Measurements from ENCODE around the gene MYO9B. TPM values are rescaled to one million over a fixed set of nuclear protein-coding genes. Genes with fewer than 3 reads are reported as not detected.

The MYO9B gene
- total and polyA plus RNA-seq, 9 of the 15 experiments (the other 6 are each of a cell fraction or from before 2014, with no cell fraction given): 2.4 to 77.6 (median 23.0) TPM

DNA sequence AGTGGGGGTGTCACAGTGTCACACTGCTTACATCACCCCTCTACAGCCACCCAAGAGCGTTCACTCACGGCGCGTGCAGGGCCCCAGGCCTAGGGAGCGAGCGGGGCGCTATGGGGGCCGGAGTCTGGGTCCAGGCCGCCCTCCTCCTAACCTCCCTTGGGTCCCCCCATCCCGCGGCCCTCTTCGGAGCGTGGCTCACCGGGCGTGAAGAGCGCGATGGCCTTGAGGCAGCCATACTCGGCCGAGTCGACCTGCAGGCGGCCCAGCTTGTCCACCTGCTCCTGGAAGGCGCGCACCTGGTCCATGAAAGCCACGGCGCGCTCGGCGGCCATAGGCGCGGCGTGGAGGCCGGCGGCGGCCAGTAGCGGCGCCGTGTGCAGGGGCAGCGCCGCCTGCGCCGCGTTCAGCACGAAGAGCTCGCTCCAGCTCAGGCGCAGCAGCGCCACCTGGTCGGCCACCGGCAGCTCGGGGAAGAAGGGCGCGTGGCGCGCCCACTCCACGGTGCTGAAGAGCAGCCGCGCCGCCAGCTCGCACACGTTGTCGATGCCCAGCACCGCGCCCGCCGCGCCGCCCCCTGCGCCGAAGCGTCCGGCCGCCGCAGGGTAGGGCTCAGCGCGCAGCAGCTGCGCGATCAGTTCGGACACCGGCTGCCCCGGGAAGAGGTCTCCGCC lies 159.9 kb downstream of the MYO9B start (continued):
- TF ChIP-seq, protein P1, sequence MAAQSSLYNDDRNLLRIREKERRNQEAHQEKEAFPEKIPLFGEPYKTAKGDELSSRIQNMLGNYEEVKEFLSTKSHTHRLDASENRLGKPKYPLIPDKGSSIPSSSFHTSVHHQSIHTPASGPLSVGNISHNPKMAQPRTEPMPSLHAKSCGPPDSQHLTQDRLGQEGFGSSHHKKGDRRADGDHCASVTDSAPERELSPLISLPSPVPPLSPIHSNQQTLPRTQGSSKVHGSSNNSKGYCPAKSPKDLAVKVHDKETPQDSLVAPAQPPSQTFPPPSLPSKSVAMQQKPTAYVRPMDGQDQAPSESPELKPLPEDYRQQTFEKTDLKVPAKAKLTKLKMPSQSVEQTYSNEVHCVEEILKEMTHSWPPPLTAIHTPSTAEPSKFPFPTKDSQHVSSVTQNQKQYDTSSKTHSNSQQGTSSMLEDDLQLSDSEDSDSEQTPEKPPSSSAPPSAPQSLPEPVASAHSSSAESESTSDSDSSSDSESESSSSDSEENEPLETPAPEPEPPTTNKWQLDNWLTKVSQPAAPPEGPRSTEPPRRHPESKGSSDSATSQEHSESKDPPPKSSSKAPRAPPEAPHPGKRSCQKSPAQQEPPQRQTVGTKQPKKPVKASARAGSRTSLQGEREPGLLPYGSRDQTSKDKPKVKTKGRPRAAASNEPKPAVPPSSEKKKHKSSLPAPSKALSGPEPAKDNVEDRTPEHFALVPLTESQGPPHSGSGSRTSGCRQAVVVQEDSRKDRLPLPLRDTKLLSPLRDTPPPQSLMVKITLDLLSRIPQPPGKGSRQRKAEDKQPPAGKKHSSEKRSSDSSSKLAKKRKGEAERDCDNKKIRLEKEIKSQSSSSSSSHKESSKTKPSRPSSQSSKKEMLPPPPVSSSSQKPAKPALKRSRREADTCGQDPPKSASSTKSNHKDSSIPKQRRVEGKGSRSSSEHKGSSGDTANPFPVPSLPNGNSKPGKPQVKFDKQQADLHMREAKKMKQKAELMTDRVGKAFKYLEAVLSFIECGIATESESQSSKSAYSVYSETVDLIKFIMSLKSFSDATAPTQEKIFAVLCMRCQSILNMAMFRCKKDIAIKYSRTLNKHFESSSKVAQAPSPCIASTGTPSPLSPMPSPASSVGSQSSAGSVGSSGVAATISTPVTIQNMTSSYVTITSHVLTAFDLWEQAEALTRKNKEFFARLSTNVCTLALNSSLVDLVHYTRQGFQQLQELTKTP (IDR thresholded peaks at IDR 0.05; ENCODE audit: low read depth in 1 of 2, partially characterized antibody in 2 of 2): no peak
- no peak for TF ChIP-seq SAFB2 (IDR thresholded peaks at IDR 0.05; ENCODE audit: borderline replicate concordance, low read depth, low read length, severe bottlenecking)
- TF ChIP-seq EP300 (IDR thresholded peaks at IDR 0.05; ENCODE audit: low read length): no peak
- TF ChIP-seq, protein P2, sequence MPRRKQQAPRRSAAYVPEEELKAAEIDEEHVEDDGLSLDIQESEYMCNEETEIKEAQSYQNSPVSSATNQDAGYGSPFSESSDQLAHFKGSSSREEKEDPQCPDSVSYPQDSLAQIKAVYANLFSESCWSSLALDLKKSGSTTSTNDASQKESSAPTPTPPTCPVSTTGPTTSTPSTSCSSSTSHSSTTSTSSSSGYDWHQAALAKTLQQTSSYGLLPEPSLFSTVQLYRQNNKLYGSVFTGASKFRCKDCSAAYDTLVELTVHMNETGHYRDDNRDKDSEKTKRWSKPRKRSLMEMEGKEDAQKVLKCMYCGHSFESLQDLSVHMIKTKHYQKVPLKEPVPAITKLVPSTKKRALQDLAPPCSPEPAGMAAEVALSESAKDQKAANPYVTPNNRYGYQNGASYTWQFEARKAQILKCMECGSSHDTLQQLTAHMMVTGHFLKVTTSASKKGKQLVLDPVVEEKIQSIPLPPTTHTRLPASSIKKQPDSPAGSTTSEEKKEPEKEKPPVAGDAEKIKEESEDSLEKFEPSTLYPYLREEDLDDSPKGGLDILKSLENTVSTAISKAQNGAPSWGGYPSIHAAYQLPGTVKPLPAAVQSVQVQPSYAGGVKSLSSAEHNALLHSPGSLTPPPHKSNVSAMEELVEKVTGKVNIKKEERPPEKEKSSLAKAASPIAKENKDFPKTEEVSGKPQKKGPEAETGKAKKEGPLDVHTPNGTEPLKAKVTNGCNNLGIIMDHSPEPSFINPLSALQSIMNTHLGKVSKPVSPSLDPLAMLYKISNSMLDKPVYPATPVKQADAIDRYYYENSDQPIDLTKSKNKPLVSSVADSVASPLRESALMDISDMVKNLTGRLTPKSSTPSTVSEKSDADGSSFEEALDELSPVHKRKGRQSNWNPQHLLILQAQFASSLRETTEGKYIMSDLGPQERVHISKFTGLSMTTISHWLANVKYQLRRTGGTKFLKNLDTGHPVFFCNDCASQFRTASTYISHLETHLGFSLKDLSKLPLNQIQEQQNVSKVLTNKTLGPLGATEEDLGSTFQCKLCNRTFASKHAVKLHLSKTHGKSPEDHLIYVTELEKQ (CRISPR knock-in tag; IDR thresholded peaks at IDR 0.05): no peak
- TF ChIP-seq MAFF (IDR thresholded peaks at IDR 0.05; ENCODE audit: low read length): no peak
- no peak for TF ChIP-seq CBFA2T2 (conservative IDR thresholded peaks at IDR 0.05)
- TF ChIP-seq, protein P3, sequence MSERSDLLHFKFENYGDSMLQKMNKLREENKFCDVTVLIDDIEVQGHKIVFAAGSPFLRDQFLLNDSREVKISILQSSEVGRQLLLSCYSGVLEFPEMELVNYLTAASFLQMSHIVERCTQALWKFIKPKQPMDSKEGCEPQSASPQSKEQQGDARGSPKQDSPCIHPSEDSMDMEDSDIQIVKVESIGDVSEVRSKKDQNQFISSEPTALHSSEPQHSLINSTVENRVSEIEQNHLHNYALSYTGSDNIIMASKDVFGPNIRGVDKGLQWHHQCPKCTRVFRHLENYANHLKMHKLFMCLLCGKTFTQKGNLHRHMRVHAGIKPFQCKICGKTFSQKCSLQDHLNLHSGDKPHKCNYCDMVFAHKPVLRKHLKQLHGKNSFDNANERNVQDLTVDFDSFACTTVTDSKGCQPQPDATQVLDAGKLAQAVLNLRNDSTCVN (CRISPR knock-in tag; IDR thresholded peaks at IDR 0.05): no peak
- no peak for TF ChIP-seq RBM22 (IDR thresholded peaks at IDR 0.05; ENCODE audit: low read depth, low read length, poor library complexity, severe bottlenecking)
- no peak for TF ChIP-seq ZNF354B (CRISPR knock-in tag; IDR thresholded peaks at IDR 0.05)
- peak; percentile 81 for TF ChIP-seq CCNT2 (IDR thresholded peaks at IDR 0.05; ENCODE audit: borderline replicate concordance, extremely low read depth, insufficient read length, low read depth, low read length)
- TF ChIP-seq CREBBP (IDR thresholded peaks at IDR 0.05; ENCODE audit: low read depth, low read length): no peak
- TF ChIP-seq KAT7 (CRISPR knock-in tag; IDR thresholded peaks at IDR 0.05; ENCODE audit: borderline replicate concordance): no peak; the same call in 1 of the 2 replicates
- TF ChIP-seq SRSF9 (IDR thresholded peaks at IDR 0.05; ENCODE audit: borderline replicate concordance, low read depth, low read length): no peak
- TF ChIP-seq RBM34 (IDR thresholded peaks at IDR 0.05; ENCODE audit: borderline replicate concordance, insufficient read depth, low read length): no peak
- TF ChIP-seq ERF (CRISPR knock-in tag; IDR thresholded peaks at IDR 0.05): 0 out of 2 replicates have a peak, but pooled peaks have one; percentile 68
- TF ChIP-seq, protein P4, sequence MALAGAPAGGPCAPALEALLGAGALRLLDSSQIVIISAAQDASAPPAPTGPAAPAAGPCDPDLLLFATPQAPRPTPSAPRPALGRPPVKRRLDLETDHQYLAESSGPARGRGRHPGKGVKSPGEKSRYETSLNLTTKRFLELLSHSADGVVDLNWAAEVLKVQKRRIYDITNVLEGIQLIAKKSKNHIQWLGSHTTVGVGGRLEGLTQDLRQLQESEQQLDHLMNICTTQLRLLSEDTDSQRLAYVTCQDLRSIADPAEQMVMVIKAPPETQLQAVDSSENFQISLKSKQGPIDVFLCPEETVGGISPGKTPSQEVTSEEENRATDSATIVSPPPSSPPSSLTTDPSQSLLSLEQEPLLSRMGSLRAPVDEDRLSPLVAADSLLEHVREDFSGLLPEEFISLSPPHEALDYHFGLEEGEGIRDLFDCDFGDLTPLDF (CRISPR knock-in tag; IDR thresholded peaks at IDR 0.05): no peak
- TF ChIP-seq CBX8 (IDR thresholded peaks at IDR 0.05; ENCODE audit: borderline replicate concordance, extremely low read depth, low read depth, low read length, poor library complexity, severe bottlenecking): no peak
